Measurements from ENCODE around the gene ATN1.

GRCh38 chr12:6948873-6949594 lies 21.3 kb downstream of the ATN1 start:
- TF ChIP-seq CTCF (conservative IDR thresholded peaks at IDR 0.05 in 1 of 2, IDR thresholded peaks at IDR 0.05 in 1 of 2; ENCODE audit: low read depth in 1 of 2, low read length in 2 of 2) (no peak), EZH2 (IDR thresholded peaks at IDR 0.05; ENCODE audit: low read length, missing control alignments) (no peak)

All from fibroblast of lung (primary cell).